DOHH2 (cell line): Measurements from ENCODE around the gene PAQR4.
A peak's percentile ranks its signal among the peaks of the same experiment; 100 is the strongest.

Experiments used
- EZH2phosphoT487 ChIP-seq: fragments of 200-600 bp; sonication (generic); IDR thresholded peaks from 2 replicates; pipeline ENCODE4 v1.6.1; 2017; ENCODE audit warnings: borderline replicate concordance, mild to moderate bottlenecking, antibody characterized with exemption, low read length, moderate library complexity, mixed read lengths
- TF ChIP-seq, protein P1 (sequence below): fragments of 200-600 bp; sonication (generic); IDR thresholded peaks from one replicate; pipeline ENCODE4 v1.5.1; 2014; ENCODE audit warnings: antibody characterized with exemption, mild to moderate bottlenecking, low read depth, low read length; ENCODE audit not compliant: poor library complexity, severe bottlenecking

DNA sequence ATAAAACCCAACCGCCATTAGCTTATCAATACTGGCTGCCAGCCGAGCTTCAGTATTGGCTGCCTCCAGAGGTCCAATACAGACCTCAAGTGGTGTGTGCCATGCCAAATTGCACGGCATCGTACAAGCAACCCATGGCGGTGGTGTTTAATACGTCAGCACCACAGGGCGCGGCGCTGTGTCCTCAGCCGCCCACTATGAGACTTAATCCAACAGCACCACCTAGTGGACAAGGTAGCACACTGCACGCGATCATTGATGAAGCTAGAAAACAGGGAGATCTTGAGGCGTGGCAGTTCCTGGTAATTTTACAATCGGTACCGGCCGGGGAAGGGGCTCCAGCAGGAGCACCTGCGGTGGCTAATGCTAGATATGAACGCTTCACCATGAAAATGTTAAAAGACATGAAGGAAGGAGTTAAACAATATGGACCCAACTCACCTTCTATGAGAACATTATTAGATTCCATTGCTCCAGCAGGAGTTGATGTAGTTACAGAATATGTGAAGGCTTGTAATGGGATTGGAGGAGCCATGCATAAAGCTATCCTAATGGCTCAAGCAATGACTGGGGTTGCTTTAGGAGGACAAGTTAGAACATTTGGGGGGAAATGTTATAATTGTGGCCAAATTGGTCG is 42.0 kb upstream of the PAQR4 start:
- TF ChIP-seq, protein P1, sequence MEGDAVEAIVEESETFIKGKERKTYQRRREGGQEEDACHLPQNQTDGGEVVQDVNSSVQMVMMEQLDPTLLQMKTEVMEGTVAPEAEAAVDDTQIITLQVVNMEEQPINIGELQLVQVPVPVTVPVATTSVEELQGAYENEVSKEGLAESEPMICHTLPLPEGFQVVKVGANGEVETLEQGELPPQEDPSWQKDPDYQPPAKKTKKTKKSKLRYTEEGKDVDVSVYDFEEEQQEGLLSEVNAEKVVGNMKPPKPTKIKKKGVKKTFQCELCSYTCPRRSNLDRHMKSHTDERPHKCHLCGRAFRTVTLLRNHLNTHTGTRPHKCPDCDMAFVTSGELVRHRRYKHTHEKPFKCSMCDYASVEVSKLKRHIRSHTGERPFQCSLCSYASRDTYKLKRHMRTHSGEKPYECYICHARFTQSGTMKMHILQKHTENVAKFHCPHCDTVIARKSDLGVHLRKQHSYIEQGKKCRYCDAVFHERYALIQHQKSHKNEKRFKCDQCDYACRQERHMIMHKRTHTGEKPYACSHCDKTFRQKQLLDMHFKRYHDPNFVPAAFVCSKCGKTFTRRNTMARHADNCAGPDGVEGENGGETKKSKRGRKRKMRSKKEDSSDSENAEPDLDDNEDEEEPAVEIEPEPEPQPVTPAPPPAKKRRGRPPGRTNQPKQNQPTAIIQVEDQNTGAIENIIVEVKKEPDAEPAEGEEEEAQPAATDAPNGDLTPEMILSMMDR = peak; percentile 99
- no peak for TF ChIP-seq EZH2phosphoT487
